HG03139 (cell line): ENCODE results near the gene MTCL1.

ENCODE experiments used
- ATAC-seq: cut with Tn5 transposase; IDR thresholded peaks from one replicate; pipeline ENCODE4 v1.9.1; 2021; ENCODE audit not compliant: unreplicated experiment

Gene MTCL1

GRCh38 chr18:8788503-8789429, 83.4 kb downstream of the MTCL1 start:
- no peak for ATAC-seq

- no peak for ATAC-seq
Measured at GRCh38 chr18:8791171-8791651, 85.9 kb downstream of the MTCL1 start.

- no peak for ATAC-seq
Measured at GRCh38 chr18:8792688-8793316, 87.4 kb downstream of the MTCL1 start.

- ATAC-seq: no peak
Measured at GRCh38 chr18:8793445-8794155, 88.2 kb downstream of the MTCL1 start.

- ATAC-seq: no peak
Measured at GRCh38 chr18:8794156-8794933, 89.0 kb downstream of the MTCL1 start.

- no peak for ATAC-seq
Measured at GRCh38 chr18:8794934-8795280, 89.6 kb downstream of the MTCL1 start.

GRCh38 chr18:8795586-8796325, 90.4 kb downstream of the MTCL1 start:
- ATAC-seq: no peak

- no peak for ATAC-seq
Measured at GRCh38 chr18:8797206-8797605, 91.8 kb downstream of the MTCL1 start.

GRCh38 chr18:8799001-8799400, 93.6 kb downstream of the MTCL1 start:
- no peak for ATAC-seq

GRCh38 chr18:8799596-8800441, 94.5 kb downstream of the MTCL1 start:
- ATAC-seq: no peak

- no peak for ATAC-seq
Measured at GRCh38 chr18:8800445-8800844, 95.1 kb downstream of the MTCL1 start.

GRCh38 chr18:8800876-8801262, 95.5 kb downstream of the MTCL1 start:
- no peak for ATAC-seq

- ATAC-seq: no peak
Measured at GRCh38 chr18:8801263-8801901, 96.0 kb downstream of the MTCL1 start.

GRCh38 chr18:8802017-8802672, 96.8 kb downstream of the MTCL1 start:
- ATAC-seq: no peak

- ATAC-seq: no peak
Measured at GRCh38 chr18:8803063-8803795, 97.9 kb downstream of the MTCL1 start.

GRCh38 chr18:8803957-8804356, 98.6 kb downstream of the MTCL1 start:
- no peak for ATAC-seq

GRCh38 chr18:8805552-8805951, 100.2 kb downstream of the MTCL1 start:
- ATAC-seq: no peak
